CD4-positive, alpha-beta T cell treated with Interleukin-15 for 4 hours (primary cell): ENCODE data around the gene ADAMTS2.

Source experiments
- DNase-seq: peaks from one replicate; pipeline ENCODE4 v3.0.0-alpha.2; 2020; ENCODE audit warnings: low spot score

ADAMTS2 gene

GRCh38 chr5:179266291-179267070 is 78.8 kb downstream of the ADAMTS2 start:
- no peak for DNase-seq

- no peak for DNase-seq
Measured at GRCh38 chr5:179265514-179266290, 79.6 kb downstream of the ADAMTS2 start.

- DNase-seq: no peak
Measured at GRCh38 chr5:179264783-179265513, 80.3 kb downstream of the ADAMTS2 start.

GRCh38 chr5:179264053-179264782 is 81.0 kb downstream of the ADAMTS2 start:
- DNase-seq: no peak

- no peak for DNase-seq
Measured at GRCh38 chr5:179263391-179264052, 81.7 kb downstream of the ADAMTS2 start.

- no peak for DNase-seq
Measured at GRCh38 chr5:179262126-179262920, 82.9 kb downstream of the ADAMTS2 start.

- DNase-seq: no peak
Measured at GRCh38 chr5:179261301-179262125, 83.7 kb downstream of the ADAMTS2 start.

- no peak for DNase-seq
Measured at GRCh38 chr5:179260324-179261070, 84.8 kb downstream of the ADAMTS2 start.

GRCh38 chr5:179259731-179260323 is 85.4 kb downstream of the ADAMTS2 start:
- no peak for DNase-seq

- DNase-seq: no peak
Measured at GRCh38 chr5:179258922-179259730, 86.1 kb downstream of the ADAMTS2 start.

- DNase-seq: no peak
Measured at GRCh38 chr5:179258001-179258921, 87.0 kb downstream of the ADAMTS2 start.

- DNase-seq: no peak
Measured at GRCh38 chr5:179257176-179257682, 88.0 kb downstream of the ADAMTS2 start.

- no peak for DNase-seq
Measured at GRCh38 chr5:179256328-179257175, 88.7 kb downstream of the ADAMTS2 start.

- no peak for DNase-seq
Measured at GRCh38 chr5:179255527-179256327, 89.5 kb downstream of the ADAMTS2 start.
